Stimulated activated CD4-positive, alpha-beta T cell treated with anti-CD3 and anti-CD28 coated beads, Interleukin-12 subunit alpha, Interleukin-12 subunit beta, amount 100 ng/mL, for 24 hours (primary cell): ENCODE measurements around the gene SPTY2D1.
"Not testable (repeated sequence)": the region's sequence is repeated elsewhere in the genome, so short reads cannot be mapped to it uniquely, and the experiment has no call there.

Source experiments
- DNase-seq, 2 experiments: peaks; one replicate each; pipeline ENCODE4 v3.0.0-alpha.2; 2020; ENCODE audit warnings: low read depth in 2 of 2

Gene SPTY2D1

DNA sequence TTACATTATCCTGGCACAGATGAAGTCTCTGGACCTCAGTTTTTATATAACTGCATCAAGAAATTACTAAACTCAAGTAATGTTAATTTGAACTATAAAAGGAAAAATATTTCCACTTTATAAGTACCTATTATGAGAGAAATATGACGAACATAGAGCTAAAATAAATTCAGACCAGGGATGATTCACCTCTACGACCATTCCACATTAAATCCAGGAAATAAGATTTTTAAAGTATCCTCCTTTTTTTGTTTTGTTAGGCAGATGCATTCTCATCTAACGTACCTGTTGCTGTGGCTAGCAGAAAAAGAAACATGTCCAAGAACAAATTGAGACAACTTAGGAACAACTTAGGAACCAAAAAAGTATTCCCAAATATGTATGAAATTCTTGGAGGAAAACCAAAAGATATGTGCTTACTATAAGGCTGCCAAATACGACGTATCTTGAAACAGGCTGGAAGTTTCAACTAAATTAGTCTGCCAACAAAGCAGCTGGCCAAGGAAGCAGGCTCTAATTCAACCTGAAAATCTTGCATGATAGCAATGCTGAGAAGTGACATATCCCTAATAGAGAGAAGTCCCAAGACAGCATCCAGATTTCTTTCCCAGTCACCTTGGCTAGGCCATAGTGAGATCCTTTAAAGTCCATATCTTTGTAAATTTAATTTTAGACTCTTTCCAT is 15.7 kb downstream of the SPTY2D1 start:
- DNase-seq = no peak

DNA sequence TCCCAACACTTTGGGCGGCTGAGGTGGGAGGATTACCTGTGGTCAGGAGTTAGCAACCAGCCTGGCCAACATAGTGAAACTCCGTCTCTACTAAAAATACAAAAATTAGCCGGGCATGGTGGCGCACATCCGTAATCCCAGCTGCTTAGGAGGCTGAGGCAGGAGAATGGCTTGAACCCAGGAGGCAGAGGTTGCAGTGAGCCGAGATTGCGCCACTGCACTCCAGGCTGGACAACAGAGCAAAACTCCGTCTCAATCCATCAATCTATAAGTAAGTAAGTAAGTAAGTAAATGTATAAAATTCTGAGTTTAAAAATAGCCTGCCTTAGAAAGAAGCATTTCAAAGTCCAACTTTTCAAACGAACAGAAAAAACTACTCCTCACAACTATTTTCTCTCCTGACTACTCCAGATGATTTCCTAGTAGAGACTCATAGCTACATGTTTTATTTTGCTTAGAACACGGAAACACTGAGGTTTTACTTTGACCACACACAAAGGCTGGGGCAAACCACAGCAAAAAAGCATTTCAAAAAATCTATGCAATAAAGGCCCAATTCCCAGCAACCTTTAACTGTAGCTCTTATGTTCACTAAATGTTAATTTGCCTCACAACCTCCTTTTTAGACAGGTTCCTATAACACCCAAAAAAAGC is 16.3 kb downstream of the SPTY2D1 start:
- no peak for DNase-seq

DNA sequence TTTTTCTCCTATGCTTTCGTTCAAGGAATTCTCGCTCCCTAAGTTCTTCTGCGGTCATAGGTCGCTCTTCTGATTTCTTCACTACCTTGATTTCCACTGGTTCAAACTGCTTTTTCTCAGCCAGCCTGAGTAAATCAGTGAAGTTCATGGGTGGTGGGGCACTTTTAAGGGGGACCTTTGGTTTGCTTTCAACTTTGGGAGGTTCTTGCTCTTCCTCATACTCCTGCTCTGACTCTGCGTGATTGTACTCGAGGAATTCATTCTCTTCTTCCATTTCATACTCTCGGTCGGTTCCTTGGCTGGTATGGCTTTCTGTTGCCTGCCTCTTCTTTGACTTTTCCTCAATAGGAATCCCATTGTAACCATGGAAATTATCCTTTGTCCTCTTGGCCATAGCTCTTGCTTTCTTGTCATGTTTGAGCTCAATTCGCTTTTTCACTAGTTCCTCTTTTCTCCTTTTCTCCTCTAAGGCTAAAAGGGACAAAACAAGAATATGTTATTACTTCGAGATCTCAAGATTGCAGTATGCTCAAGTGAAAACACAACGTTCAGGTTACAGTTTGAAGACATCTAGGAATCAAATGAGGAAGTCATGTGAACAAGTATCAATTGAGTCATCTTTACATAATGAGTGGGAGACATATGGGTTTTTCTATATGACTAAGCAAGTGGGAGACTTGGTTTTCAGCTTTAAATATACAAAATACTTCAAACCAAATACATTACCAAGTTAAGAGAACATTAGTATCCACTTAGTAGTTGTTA is 18.3 kb downstream of the SPTY2D1 start:
- no peak for DNase-seq

DNA sequence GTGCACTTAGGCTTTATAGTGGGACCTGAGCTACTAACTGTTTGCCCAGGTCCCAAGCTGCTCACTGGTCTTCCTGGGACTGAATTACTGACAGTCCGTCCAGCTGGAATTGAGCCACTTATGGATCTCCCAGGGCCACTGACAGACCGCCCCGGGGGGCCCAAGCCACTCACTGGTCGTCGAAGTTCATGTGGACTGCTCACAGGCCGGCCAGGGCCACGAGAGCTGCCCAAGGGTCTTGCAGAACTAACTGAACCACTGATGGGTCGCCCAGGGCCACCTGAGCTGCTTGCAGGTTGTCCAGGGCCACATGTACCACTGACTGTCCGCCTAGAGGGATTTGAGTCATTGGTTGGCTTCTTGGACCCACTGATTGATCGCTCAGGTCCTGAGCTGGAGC is 19.5 kb downstream of the SPTY2D1 start:
- no peak for DNase-seq

DNA sequence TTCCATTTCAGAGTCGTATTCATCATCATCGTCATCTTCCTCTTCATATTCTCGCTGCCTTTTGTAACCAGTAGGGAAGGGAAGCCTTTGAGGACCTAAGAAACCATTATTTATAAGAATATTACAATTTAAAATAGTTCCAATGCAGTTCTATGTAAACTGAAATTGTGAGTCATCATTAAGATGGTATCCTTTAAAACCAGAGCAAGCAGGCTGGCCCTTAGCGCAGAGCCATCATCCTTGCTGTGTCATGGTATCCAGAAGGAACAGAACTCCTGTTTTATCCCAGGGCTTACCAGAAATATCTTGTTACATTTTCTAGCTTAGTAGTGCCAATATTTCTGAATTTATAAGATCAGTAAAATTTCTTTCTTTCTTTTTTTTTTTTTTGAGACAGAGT is 21.7 kb downstream of the SPTY2D1 start:
- no peak for DNase-seq

DNA sequence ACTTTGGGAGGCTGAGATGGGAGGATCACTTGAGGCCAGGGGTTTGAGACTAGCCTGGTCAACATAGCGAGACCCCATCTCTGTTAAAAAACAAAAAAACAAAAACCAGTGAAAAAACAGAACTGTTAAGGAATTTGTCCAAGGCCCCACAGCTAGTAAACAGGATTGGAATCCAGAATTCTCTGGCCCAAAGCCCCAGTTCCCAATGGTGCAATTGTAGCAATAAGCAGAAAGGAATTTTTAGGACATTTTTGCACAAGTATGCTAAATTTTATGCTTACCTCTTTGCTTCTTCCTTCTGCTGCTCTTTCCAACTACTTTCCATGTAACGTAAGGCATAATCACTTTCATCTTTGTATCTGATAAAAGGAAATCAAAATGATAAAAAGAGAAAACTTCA is 22.9 kb downstream of the SPTY2D1 start:
- DNase-seq = no peak

DNA sequence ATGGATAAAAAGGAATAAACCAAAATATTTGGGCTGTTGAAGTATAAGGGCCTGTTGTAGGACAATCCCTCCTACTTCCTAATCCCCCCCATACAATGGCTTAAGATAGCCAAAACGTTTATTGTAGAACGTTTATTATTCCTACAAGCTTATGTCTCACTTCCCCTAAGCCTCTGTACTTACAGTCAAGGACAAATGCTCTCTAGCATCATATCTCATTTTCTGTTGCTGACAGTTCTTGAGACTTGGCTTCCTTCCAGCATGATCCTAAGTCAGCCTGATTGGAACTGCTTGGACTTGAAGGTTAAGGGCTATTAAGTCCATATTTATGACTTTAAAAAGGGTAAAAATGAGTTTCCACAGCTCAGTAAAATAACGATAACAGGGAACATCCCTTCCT is 25.8 kb downstream of the SPTY2D1 start:
- no peak for DNase-seq

DNA sequence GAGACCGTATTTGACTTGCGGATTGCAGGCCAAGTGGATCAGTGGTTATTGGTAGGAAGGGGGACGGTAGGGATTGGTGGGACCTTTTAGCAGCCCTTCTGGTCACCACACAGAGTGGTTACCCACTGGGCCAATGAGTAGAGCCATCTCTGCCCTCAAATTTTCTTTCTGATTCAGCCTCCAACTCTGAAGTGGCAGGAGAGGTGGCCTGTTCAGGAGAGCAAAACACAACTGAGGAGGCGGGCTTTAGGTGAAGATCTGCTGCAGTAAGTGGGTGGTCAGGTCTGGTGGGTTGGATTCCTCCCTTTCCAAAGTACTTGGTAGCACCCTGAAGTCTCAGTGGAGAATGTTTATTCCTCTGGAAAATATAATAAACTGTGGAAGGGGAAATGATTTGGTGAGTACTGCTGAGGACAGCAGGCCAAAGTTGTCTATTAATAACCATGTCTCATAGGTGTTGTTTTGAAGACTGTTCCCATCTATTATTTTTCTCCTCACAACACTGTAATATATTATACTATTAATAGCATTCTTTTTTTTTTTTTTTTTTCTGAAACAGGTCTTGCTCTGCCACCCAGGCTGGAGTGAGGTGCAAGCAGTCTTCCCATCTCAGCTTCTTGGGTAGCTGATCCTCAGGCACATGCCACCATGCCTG is 33.1 kb downstream of the SPTY2D1 start:
- DNase-seq = no peak

DNA sequence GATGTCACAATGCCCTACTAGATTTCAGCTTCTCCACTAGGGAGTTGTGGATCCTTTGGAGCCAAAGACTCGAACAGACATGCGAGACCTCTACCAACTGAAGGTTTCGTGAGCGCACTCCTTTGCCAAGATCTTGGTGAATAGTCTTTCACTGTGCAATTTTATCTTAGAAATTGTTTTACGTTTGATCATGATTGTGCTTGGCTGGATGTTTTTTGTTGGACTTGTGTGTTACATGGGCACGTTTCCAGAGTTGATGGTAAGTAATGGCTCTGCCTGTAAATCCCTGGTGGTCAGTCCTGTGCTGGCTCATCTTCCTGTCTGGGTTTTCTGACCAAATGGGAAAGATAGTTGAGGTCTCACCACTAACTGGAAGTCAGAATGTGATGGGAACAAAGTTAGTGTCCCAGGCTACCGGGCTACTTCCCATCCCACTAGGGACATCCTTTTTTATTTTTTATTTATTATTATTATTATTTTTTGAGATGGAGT is 34.4 kb downstream of the SPTY2D1 start, which contains the start of gene MISFA:
Gene MISFA, plus strand, starts transcription at position 51 of the 492 bp plus-strand sequence. Its CDS starts 140 bp downstream, at position 191.
- no peak for DNase-seq

DNA sequence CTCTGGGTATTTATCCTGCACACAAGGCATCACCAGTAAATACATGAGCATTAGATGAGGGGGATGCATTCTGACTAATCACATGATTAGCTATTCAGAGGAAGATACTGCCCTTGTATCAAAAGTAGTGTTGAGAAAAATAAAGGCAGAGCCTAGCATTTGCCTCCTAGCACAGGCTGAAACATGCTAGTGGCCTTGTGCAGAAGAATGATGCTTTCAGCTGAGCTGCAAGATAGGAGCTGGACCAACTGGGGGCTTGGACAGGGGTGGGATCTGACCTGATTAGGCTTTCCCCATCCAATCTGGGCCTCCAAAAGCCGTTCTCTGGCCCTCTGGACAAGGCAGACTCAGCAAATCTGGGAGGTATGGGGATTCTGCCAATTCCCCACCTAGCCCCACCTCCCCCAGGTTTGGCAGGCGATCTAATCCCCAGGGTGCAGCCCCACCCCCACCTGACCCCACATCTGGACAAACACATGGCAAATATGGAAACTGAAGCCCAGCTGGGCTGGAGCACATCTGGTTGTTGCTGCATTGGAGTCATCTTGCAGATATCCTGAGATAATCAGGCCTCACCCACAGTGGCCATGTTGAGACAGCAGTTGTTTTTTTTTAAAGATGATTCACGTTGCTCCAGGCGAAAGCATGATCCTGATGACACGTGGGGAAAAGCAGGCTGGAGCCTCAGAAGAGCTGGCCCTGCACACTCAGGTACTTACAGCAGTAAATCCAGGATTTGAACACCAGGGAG is 39.0 kb downstream of the SPTY2D1 start:
- no peak for DNase-seq

DNA sequence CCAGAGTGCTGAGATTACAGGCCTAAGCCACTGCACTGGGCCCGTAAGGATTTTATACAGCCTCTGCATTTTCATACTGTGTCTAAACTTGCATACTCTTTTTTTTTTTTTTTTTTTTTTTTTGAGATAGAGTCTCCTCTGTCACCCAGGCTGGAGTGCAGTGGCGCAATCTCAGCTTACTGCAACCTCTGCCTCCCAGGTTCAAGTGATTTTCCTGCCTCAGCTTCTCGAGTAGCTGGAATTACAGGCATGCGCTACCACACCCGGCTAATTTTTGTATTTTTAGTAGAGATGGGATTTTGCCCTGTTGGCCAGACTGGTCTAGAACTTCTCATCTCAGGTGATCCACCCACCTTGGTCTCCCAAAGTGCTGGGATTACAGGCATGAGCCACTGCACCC is 40.1 kb downstream of the SPTY2D1 start:
- DNase-seq = not testable (repeated sequence)

DNA sequence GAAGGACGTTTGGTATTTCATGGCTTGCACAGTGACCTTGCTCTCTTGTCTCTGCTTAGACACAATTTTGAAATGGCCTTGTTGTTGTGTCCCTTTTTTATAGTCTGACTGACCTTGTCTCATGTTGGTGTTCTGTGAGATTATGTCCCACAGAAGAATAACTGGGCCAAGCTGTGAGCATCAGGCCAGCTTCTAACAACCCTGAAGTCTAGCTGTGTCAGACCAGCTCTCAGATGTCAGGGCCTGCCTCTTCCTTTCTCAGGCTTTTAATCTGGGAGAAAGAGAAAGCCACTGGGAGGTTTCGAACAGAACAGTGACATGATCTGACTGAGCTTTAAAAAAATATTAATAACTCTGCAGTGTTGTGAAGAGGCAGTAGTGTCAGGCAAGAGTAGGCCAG is 43.6 kb downstream of the SPTY2D1 start:
- DNase-seq = no peak

DNA sequence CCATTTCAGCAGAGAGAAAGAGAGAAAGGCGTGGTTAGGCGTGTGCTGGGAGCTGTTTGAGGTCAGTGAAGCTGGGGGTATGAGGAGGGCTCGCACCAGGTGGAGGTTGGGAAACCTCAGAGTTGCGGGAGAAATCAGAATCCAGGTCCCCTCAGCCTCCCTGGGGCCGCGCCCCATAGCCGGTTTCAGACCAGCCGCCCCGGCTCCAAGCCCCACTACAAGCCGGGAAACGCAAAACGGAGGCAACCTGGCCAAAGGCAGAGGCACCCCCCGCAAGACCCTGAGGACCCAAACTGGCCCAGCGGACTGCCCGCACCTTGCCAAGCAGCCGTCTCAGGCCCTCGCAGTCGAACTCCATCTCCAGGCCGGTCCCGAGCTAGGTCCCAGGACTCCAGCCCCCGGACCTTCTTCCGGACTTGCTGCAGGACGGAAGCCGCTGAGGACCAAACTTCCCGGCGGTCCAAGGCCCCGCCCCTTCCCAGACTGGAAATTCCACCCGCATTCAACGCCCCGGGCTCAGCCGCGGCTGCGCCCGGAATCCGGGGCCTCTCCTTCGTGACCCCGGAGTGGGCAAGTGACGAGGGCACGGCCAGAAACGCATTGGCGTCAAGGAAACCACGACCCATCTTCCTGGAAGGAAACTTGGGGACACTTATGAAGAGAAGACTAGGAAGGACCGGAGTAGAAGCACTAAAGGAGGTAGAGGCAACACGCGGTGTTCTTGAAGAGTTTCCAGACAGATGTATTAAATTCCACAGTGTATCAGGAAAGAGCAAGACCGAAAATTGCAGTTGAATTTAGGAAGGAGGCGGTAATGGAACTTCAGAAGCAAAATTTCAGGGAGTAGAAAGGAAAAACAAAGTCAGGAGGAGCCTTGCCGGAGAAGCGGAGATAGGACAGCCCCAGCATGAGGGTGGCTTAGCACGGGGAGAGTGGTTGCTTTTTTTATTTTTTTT is 45.6 kb downstream of the SPTY2D1 start, which contains the start of gene UEVLD:
Gene UEVLD, minus strand, starts transcription at position 438 of the 956 bp plus-strand sequence. Its CDS starts 80 bp downstream, at position 358.
- peak; percentile 47 to 80 for DNase-seq

DNA sequence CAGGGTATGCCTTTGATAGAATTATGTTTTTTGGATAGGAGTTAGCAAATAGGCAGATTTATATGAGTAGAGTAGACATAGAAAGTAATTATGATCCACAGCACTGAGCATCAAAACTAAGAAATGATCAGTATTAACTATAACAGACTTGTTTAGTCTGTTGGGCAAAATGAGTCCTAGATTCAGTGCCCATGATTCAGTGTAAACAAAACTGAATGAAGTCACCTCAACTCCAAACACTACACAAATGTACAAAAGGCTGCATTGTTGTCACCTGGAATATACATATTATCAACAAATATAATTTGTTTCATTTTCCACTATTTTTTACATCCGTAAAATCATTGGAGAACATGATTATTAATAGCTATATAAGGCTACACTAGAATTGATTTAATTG is 52.3 kb downstream of the SPTY2D1 start:
- DNase-seq = no peak

DNA sequence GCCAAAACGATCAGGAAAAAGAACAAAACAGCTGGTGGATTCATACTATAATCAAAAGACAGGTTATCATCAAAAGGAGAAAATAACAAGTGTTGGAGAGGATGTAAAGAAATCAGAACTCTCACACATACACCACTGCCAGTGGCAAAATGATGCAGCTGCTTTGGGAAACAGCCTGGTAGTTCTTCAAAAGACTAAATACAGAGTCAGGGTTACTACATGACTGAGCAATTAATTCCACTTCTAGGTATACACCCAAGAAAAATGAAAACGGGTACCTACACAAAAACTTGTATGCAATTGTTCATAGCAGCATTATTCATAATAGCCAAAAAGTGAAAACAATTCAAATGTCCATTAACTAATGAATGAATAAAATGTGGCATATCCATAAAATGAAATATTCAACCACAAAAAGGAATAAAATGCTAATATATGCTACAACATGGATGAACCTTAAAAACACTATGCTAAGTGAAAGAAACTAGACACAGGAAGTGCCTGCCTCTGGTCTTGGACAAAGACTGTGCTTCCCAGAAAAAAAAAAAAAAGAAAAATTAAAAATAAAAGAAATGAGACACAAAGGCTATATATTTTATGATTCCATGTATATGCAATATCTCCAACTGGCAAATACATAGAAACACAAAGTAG is 53.9 kb downstream of the SPTY2D1 start:
- no peak for DNase-seq

DNA sequence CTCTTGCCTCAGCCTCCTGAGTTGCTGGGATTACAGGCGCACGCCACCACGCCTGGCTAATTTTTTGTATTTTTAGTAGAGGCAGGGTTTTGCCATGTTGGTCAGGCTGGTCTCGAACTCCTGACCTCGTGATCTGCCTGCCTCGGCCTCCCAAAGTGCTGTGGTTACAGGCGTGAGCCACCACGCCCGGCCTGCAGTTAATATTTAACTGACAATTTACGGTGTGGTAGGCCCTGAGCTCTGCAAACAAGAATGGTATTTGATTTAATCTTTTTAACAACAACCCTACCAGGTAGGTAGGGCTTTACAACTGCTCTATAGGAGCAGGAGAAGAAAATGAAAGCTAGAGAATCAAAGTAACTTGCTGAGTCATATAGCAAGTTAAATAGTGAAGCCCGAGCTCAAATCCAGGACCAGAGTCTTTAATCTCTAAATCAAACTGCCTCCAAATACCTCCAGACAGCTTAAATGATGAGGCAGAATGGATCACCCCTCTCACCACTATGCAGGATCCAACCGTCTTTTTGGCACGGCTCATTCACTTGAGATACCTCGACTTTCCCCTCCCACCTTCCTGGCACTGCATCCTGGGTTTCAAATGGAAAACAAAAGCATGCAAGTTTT is 55.1 kb downstream of the SPTY2D1 start:
- no peak for DNase-seq

DNA sequence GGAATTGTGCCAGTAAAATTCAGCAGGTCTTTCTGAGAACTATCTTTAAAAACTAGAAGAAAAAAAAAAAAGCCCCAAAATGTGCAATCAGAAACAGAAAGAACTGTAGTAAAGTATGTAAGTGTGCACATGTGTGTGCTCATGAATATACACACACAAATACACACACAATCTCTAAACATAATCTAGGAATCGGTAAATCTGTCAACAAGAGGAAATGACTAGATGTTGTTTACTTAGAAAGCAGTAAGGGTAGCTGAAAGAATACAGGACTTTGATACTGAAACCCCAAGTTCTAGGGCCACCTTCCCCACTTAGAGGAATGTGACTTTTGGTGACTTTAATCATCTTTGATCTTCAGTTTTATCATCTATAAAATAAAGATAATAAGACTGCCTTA is 58.8 kb downstream of the SPTY2D1 start:
- no peak for DNase-seq

DNA sequence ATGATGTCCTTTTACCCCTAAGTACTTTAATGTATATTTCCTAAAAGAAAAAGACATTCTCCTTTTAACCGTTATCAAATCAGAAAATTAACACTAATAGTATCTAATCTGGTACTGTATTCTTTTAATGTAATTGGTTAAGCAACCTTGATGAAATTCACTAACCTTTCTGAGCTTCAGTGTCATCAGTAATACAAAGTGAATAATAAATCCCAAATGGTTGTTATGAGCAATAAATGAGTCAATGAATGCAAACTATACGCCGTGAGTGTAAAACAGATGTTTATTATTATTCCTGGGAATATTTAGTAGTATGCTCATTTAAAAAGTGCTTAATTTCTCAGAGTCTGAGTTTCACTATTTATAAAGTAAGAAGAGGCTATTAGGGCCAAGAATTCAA is 67.1 kb downstream of the SPTY2D1 start:
- DNase-seq = no peak

DNA sequence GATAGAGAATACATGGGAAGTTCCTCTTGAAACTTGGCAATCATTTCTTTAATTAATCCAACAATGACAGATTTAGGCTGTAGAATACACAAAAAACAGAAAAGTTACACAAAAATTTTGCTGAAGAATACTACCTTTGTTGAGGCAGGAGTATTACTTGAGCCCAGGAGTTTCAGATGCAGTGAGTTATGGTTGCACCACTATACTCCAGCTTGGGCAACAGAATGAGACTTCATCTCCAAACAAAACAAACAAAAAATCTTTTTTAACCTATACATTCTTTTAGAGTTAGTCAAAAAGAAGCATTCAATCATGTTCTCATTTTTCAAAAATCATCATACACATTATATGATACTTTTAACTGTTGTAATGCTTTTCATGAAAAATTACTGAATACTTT is 67.7 kb downstream of the SPTY2D1 start:
- no peak for DNase-seq
